IMR-90 (cell line): ENCODE results near the gene ZDHHC1. TPM values are rescaled to one million over a fixed set of nuclear protein-coding genes. Genes with fewer than 3 reads are reported as not detected.

Experiments
- ATAC-seq: fragments of 200-7000 bp; cut with Tn5 transposase; 2 replicates; pipeline ENCODE4 v1.9.1; 2020; ENCODE audit warnings: low read depth, mild to moderate bottlenecking, moderate library complexity
- BruUV-seq: library from RNA; stranded (reverse); fragments of 400-500 nt; replicated peaks from 2 replicates; lab custom pipeline; 2021; lab: Mats Ljungman, UMichigan
- CTCF ChIA-PET: fragments of 300-600 bp; formaldehyde crosslinking; extraction: SDS; loops from one replicate; lab custom pipeline; 2021; ENCODE audit warnings: antibody characterized with exemption; lab: Yijun Ruan, JAX
- POLR2A ChIA-PET: fragments of 300-600 bp; sonication (Branson Sonifier 250); formaldehyde crosslinking; loops from one replicate; lab custom pipeline; 2022; ENCODE audit warnings: antibody characterized with exemption; ENCODE audit not compliant: unreplicated experiment; lab: Charles Lee
- DNase-seq: peaks from one replicate; pipeline ENCODE4 v3.0.0; 2013
- H2AFZ ChIP-seq: replicated peaks from 2 replicates; pipeline ENCODE3; 2013; ENCODE audit warnings: low read length, mild to moderate bottlenecking; ENCODE audit not compliant: poor library complexity
- H2AK5ac ChIP-seq: 2 replicates; pipeline ENCODE4 v1.6.1; 2013; ENCODE audit warnings: low read depth, low read length, inconsistent platforms
- H2AK9ac ChIP-seq: replicated peaks from 2 replicates; pipeline ENCODE3; 2013; ENCODE audit warnings: mild to moderate bottlenecking, low read depth, low read length, moderate library complexity; ENCODE audit not compliant: poor library complexity
- H2BK120ac ChIP-seq: 2 replicates; pipeline ENCODE4 v1.6.1; 2013; ENCODE audit warnings: low read depth, low read length, inconsistent platforms
- H2BK15ac ChIP-seq: 3 replicates; pipeline ENCODE4 v1.6.1; 2013; ENCODE audit warnings: low read depth, low read length, inconsistent platforms
- H2BK20ac ChIP-seq: 2 replicates; pipeline ENCODE4 v1.6.1; 2013; ENCODE audit warnings: low read depth, mild to moderate bottlenecking, inconsistent platforms, low read length, moderate library complexity
- H2BK5ac ChIP-seq: 2 replicates; pipeline ENCODE4 v1.6.1; 2013; ENCODE audit warnings: mild to moderate bottlenecking, low read depth, low read length, inconsistent platforms; ENCODE audit not compliant: poor library complexity, severe bottlenecking
- H3K14ac ChIP-seq: replicated peaks from 2 replicates; pipeline ENCODE4 v1.6.1; 2013; ENCODE audit warnings: low read depth, low read length, inconsistent platforms
- H3K18ac ChIP-seq: 2 replicates; pipeline ENCODE4 v1.6.1; 2013; ENCODE audit warnings: low read depth, low read length, control low read depth
- H3K23ac ChIP-seq: 2 replicates; pipeline ENCODE4 v1.6.1; 2013; ENCODE audit warnings: low read depth, low read length, inconsistent platforms
- H3K27ac ChIP-seq: 2 replicates; pipeline ENCODE4 v1.5.1; 2013; ENCODE audit warnings: mild to moderate bottlenecking, control low read depth, low read length; ENCODE audit not compliant: insufficient read depth
- H3K27me3 ChIP-seq: 2 replicates; pipeline ENCODE4 v1.6.1; 2013; ENCODE audit warnings: low read length; ENCODE audit not compliant: control insufficient read depth, insufficient read depth
- H3K36me3 ChIP-seq: 2 replicates; pipeline ENCODE4 v1.6.1; 2013; ENCODE audit warnings: low read length, mixed read lengths; ENCODE audit not compliant: control insufficient read depth, insufficient read depth
- H3K4ac ChIP-seq: 2 replicates; pipeline ENCODE4 v1.6.1; 2013; ENCODE audit warnings: low read depth, low read length, inconsistent platforms
- H3K4me1 ChIP-seq: 2 replicates; pipeline ENCODE4 v1.6.1; 2013; ENCODE audit warnings: low read length, mixed read lengths; ENCODE audit not compliant: control insufficient read depth, insufficient read depth
- H3K4me2 ChIP-seq: 2 replicates; pipeline ENCODE4 v1.6.1; 2013; ENCODE audit warnings: low read depth, mild to moderate bottlenecking, control low read depth, low read length, moderate library complexity
- H3K4me3 ChIP-seq: 2 replicates; pipeline ENCODE4 v1.5.1; 2013; ENCODE audit warnings: low read depth, mild to moderate bottlenecking, control low read depth, low read length, moderate library complexity; ENCODE audit not compliant: insufficient read depth
- H3K56ac ChIP-seq: 2 replicates; pipeline ENCODE4 v1.6.1; 2013; ENCODE audit warnings: low read length, inconsistent platforms; ENCODE audit not compliant: insufficient read depth; ENCODE audit errors: extremely low read depth
- H3K79me1 ChIP-seq, 2 experiments: 2 replicates each; pipeline ENCODE4 v1.6.1; 2013; ENCODE audit warnings: low read length in 2 of 2, inconsistent platforms in 1 of 2, low read depth in 1 of 2
- H3K9ac ChIP-seq: 2 replicates; pipeline ENCODE4 v1.6.1; 2013; ENCODE audit warnings: low read depth, low read length, control low read depth
- H3K9me1 ChIP-seq: 2 replicates; pipeline ENCODE4 v1.6.1; 2013; ENCODE audit warnings: low read length, inconsistent platforms; ENCODE audit not compliant: insufficient read depth
- H3K9me3 ChIP-seq: 2 replicates; pipeline ENCODE4 v1.6.1; 2013; ENCODE audit warnings: low read length; ENCODE audit not compliant: control insufficient read depth, insufficient read depth
- H4K20me1 ChIP-seq: 2 replicates; pipeline ENCODE4 v1.6.1; 2013; ENCODE audit warnings: low read length, inconsistent platforms; ENCODE audit not compliant: insufficient read depth
- H4K5ac ChIP-seq: 2 replicates; pipeline ENCODE4 v1.6.1; 2013; ENCODE audit warnings: mild to moderate bottlenecking, low read depth, low read length, control low read depth
- H4K8ac ChIP-seq, 2 experiments: 2 replicates each; pipeline ENCODE4 v1.6.1; 2013; ENCODE audit warnings: low read depth in 2 of 2, low read length in 2 of 2, control low read depth in 1 of 2, inconsistent platforms in 1 of 2
- H4K91ac ChIP-seq: 2 replicates; pipeline ENCODE4 v1.6.1; 2013; ENCODE audit warnings: low read depth, low read length, inconsistent platforms; ENCODE audit not compliant: insufficient read depth
- BHLHE40 ChIP-seq: fragments of 150-350 bp; IDR thresholded peaks from 2 replicates; pipeline ENCODE4 v1.6.1; 2016; ENCODE audit warnings: mild to moderate bottlenecking, low read depth, low read length
- CEBPB ChIP-seq: IDR thresholded peaks from 2 replicates; pipeline ENCODE4 v1.6.1; 2012; ENCODE audit warnings: low read depth, low read length, improper control_type of control experiment
- CHD1 ChIP-seq: IDR thresholded peaks from 2 replicates; pipeline ENCODE4 v1.6.1; 2012; ENCODE audit warnings: low read depth, low read length, improper control_type of control experiment
- CTCF ChIP-seq: conservative IDR thresholded peaks from 2 replicates; pipeline ENCODE4 v1.5.1; 2012; ENCODE audit warnings: mild to moderate bottlenecking, low read depth, low read length, improper control_type of control experiment
- ELK1 ChIP-seq: fragments of 150-350 bp; IDR thresholded peaks from 2 replicates; pipeline ENCODE4 v1.6.1; 2016; ENCODE audit warnings: low read depth, mild to moderate bottlenecking, low read length, moderate library complexity, borderline replicate concordance
- FOS ChIP-seq: fragments of 150-350 bp; IDR thresholded peaks from 2 replicates; pipeline ENCODE4 v1.6.1; 2016; ENCODE audit warnings: low read depth, low read length
- MAFK ChIP-seq: IDR thresholded peaks from 2 replicates; pipeline ENCODE4 v1.6.1; 2012; ENCODE audit warnings: low read depth, low read length, improper control_type of control experiment
- MAZ ChIP-seq: IDR thresholded peaks from 2 replicates; pipeline ENCODE4 v1.6.1; 2012; ENCODE audit warnings: low read depth, mild to moderate bottlenecking, low read length, improper control_type of control experiment, moderate library complexity, borderline replicate concordance
- MXI1 ChIP-seq: IDR thresholded peaks from 2 replicates; pipeline ENCODE4 v1.6.1; 2012; ENCODE audit warnings: low read depth, mild to moderate bottlenecking, low read length, moderate library complexity, borderline replicate concordance
- NFE2L2 ChIP-seq: fragments of 150-350 bp; IDR thresholded peaks from 2 replicates; pipeline ENCODE4 v1.6.1; 2016; ENCODE audit warnings: low read depth, mild to moderate bottlenecking, low read length
- POLR2A ChIP-seq: IDR thresholded peaks from 2 replicates; pipeline ENCODE4 v1.6.1; 2012; ENCODE audit warnings: mild to moderate bottlenecking, low read depth, low read length
- RAD21 ChIP-seq: IDR thresholded peaks from 2 replicates; pipeline ENCODE4 v1.6.1; 2012; ENCODE audit warnings: low read length, improper control_type of control experiment
- RCOR1 ChIP-seq: IDR thresholded peaks from 2 replicates; pipeline ENCODE4 v1.6.1; 2012; ENCODE audit warnings: mild to moderate bottlenecking, low read length, improper control_type of control experiment; ENCODE audit not compliant: insufficient replicate concordance
- SMC3 ChIP-seq: fragments of 150-350 bp; IDR thresholded peaks from 2 replicates; pipeline ENCODE4 v1.6.1; 2016; ENCODE audit warnings: low read depth, mild to moderate bottlenecking, antibody characterized with exemption, low read length, moderate library complexity
- USF2 ChIP-seq: fragments of 150-350 bp; IDR thresholded peaks from 2 replicates; pipeline ENCODE4 v1.6.1; 2017; ENCODE audit warnings: mild to moderate bottlenecking, antibody characterized with exemption, low read length, low read depth
- WGBS, 2 experiments: methylation state at CpG; one replicate each; pipeline versions ENCODE4 v1.1.5 to v1.1.7; 2013; ENCODE audit warnings: missing lambda C conversion rate in 2 of 2; ENCODE audit not compliant: insufficient read length in 1 of 2; ENCODE audit errors: extremely low coverage in 2 of 2; 5-methylcytosine and 5-hydroxymethylcytosine counted together
- dilution Hi-C: fragments of 300-500 bp; cut with HindIII; formaldehyde crosslinking; loops from one replicate; pipeline ENCODE4 v1.14.3; 2018; ENCODE audit warnings: low sequenced_read_pairs; ENCODE audit not compliant: unreplicated experiment
- in situ Hi-C: fragments of 300-500 bp; cut with MboI; formaldehyde crosslinking; loops from 3 replicates; pipeline ENCODE4 v1.14.3; 2019; ENCODE audit warnings: low sequenced_read_pairs, inconsistent platforms, mixed read lengths
- intact Hi-C: fragments of 100-400 bp; cut with micrococcal nuclease; formaldehyde crosslinking; loops from 2 replicates; pipeline ENCODE4 v1.10.0; 2022
- polyA plus RNA-seq, 3 experiments: library from polyadenylated mRNA; depleted of rRNA; stranded (reverse); fragments of >200 nt; gene quantifications; 2 replicates each; pipeline ENCODE4 v1.2.3, GENCODE V29; 2012; ENCODE audit warnings: low replicate concordance in 1 of 3
- total RNA-seq: library from RNA; depleted of rRNA; stranded (reverse); fragments of >200 nt; gene quantifications from 2 replicates; pipeline ENCODE4 v1.2.3, GENCODE V29; 2012

The ZDHHC1 gene
- total and polyA plus RNA-seq, 2 of the 4 experiments (the other 2 are of a cell fraction) = 2.0 to 5.9 TPM

GRCh38 chr16:67433131-67433719, 16.9 kb upstream of the ZDHHC1 start:
- H3K4me3 ChIP-seq = no peak overlapping the region
- no peak overlapping the region for H3K23ac ChIP-seq
- no peak overlapping the region for H3K18ac ChIP-seq
- H3K27me3 ChIP-seq = peaks cover 27% of the 10 kb centered on the region
- no peak overlapping the region for H2BK120ac ChIP-seq
- TF ChIP-seq MXI1 = no peak
- no peak for TF ChIP-seq FOS
- no peak for TF ChIP-seq NFE2L2
- no peak for TF ChIP-seq MAZ
- no peak for TF ChIP-seq CHD1
- no peak for TF ChIP-seq USF2
- TF ChIP-seq RAD21 = no peak
- TF ChIP-seq CTCF = no peak
- no peak for TF ChIP-seq BHLHE40
- TF ChIP-seq ELK1 = no peak
- TF ChIP-seq RCOR1 = no peak
- TF ChIP-seq MAFK = no peak
- TF ChIP-seq POLR2A = no peak
- no peak for TF ChIP-seq CEBPB
- no peak for TF ChIP-seq SMC3
- H2AK9ac ChIP-seq = no peak overlapping the region
- H2BK5ac ChIP-seq = no peak overlapping the region
- in situ Hi-C loops = no loop called here
- no peak overlapping the region for H2AK5ac ChIP-seq
- intact Hi-C loops = no loop called here
- no peak overlapping the region for H2AFZ ChIP-seq
- ATAC-seq (no peak), DNase-seq (no peak)
- H3K56ac ChIP-seq = no peak overlapping the region
- no peak overlapping the region for H3K27ac ChIP-seq
- WGBS, 2 experiments = no CpG with 5 or more reads among the region's 5 CpGs
- no peaks in the 10 kb centered on the region for H3K9me3 ChIP-seq
- no TSS peak for BruUV-seq
- H3K4me2 ChIP-seq = no peak overlapping the region
- peaks cover 3% of the 10 kb centered on the region; the same call in 1 of the 2 replicates for H3K9me1 ChIP-seq
- H3K9ac ChIP-seq = no peak overlapping the region
- no peak overlapping the region for H4K5ac ChIP-seq
- dilution Hi-C loops = no loop called here
- H4K20me1 ChIP-seq = peaks cover 12% of the 10 kb centered on the region
- H3K79me1 ChIP-seq = no peaks in the 10 kb centered on the region
- no peak overlapping the region for H4K8ac ChIP-seq
- no peak overlapping the region for H3K14ac ChIP-seq
- no peak overlapping the region for H2BK15ac ChIP-seq
- ChIA-PET CTCF (interaction anchor here (0.6 to 0.8 kb wide), 3 partner anchors 9 to 22 kb away, joined by 3 to 4 read pairs (median 3); no protein-coding TSS in a partner anchor), POLR2A (no interaction called here)
- H3K36me3 ChIP-seq = peaks cover 20% of the 10 kb centered on the region
- H2BK20ac ChIP-seq = no peak overlapping the region
- H3K4ac ChIP-seq = no peak overlapping the region
- peaks cover 5% of the 10 kb centered on the region; the same call in 1 of the 2 replicates for H3K4me1 ChIP-seq
- no peak overlapping the region for H4K91ac ChIP-seq
